ENCODE measurements around the gene DNAJC12.

- TF ChIP-seq, protein P1, sequence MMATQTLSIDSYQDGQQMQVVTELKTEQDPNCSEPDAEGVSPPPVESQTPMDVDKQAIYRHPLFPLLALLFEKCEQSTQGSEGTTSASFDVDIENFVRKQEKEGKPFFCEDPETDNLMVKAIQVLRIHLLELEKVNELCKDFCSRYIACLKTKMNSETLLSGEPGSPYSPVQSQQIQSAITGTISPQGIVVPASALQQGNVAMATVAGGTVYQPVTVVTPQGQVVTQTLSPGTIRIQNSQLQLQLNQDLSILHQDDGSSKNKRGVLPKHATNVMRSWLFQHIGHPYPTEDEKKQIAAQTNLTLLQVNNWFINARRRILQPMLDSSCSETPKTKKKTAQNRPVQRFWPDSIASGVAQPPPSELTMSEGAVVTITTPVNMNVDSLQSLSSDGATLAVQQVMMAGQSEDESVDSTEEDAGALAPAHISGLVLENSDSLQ (IDR thresholded peaks at IDR 0.05) = no peak
- no peak for TF ChIP-seq SUZ12 (IDR thresholded peaks at IDR 0.05)
These were observed 1.0 kb downstream of the DNAJC12 start for GRCh38 chr10:67836972-67837371.

All from HEK293T (cell line).